Osteoblast (primary cell): Measurements from ENCODE around the gene AUTS2. TPM values are rescaled to one million over a fixed set of nuclear protein-coding genes. Genes with fewer than 3 reads are reported as not detected.

Experiments
- DNase-seq: peaks from one replicate; pipeline ENCODE4 v3.0.0; 2011; ENCODE audit warnings: low spot score, mixed read lengths; ENCODE audit not compliant: insufficient read length; ENCODE audit errors: missing footprints
- H2AFZ ChIP-seq: 2 replicates; pipeline ENCODE4 v1.6.0; 2011; ENCODE audit warnings: mild to moderate bottlenecking, low read length
- H3K27ac ChIP-seq: 2 replicates; pipeline ENCODE4 v1.5.1; 2011; ENCODE audit warnings: mild to moderate bottlenecking, low read depth, low read length, moderate library complexity
- H3K27me3 ChIP-seq: 2 replicates; pipeline ENCODE4 v1.6.0; 2012; ENCODE audit warnings: mild to moderate bottlenecking, control low read depth, inconsistent platforms, low read length, moderate library complexity; ENCODE audit not compliant: insufficient read depth
- H3K36me3 ChIP-seq: 2 replicates; pipeline ENCODE4 v1.5.1; 2011; ENCODE audit warnings: mild to moderate bottlenecking, low read length, control low read depth, moderate library complexity; ENCODE audit not compliant: insufficient read depth
- H3K4me1 ChIP-seq: 2 replicates; pipeline ENCODE4 v1.5.1; 2011; ENCODE audit warnings: mild to moderate bottlenecking, low read length, control low read depth, moderate library complexity; ENCODE audit not compliant: insufficient read depth
- H3K4me2 ChIP-seq: 2 replicates; pipeline ENCODE4 v1.6.0; 2011; ENCODE audit warnings: mild to moderate bottlenecking, low read length; ENCODE audit not compliant: insufficient read depth
- H3K4me3 ChIP-seq: fragments of 200-600 bp; sonication (generic); 3 replicates; pipeline ENCODE4 v1.5.1; 2012; ENCODE audit warnings: mild to moderate bottlenecking, low read length, inconsistent platforms; ENCODE audit not compliant: insufficient read depth
- H3K79me2 ChIP-seq: 2 replicates; pipeline ENCODE4 v1.6.0; 2012; ENCODE audit warnings: mild to moderate bottlenecking, low read length, control low read depth, inconsistent platforms; ENCODE audit not compliant: insufficient read depth
- H3K9me3 ChIP-seq: 2 replicates; pipeline ENCODE4 v1.5.1; 2011; ENCODE audit warnings: low read depth, low read length, control low read depth
- H4K20me1 ChIP-seq: 2 replicates; pipeline ENCODE4 v1.6.0; 2012; ENCODE audit warnings: mild to moderate bottlenecking, low read length, control low read depth; ENCODE audit not compliant: insufficient read depth
- total RNA-seq: library from RNA; depleted of rRNA; stranded (reverse); fragments of >200 nt; gene quantifications from 2 replicates; pipeline ENCODE4 v1.2.3, GENCODE V29; 2012
- TF ChIP-seq, protein P1 (sequence below): IDR thresholded peaks from 2 replicates; pipeline ENCODE4 v1.5.1; 2011; ENCODE audit warnings: mild to moderate bottlenecking, low read depth, low read length, moderate library complexity; ENCODE audit errors: extremely low read depth

Gene AUTS2
- total RNA-seq, 1 donor, result 15.2 TPM

DNA sequence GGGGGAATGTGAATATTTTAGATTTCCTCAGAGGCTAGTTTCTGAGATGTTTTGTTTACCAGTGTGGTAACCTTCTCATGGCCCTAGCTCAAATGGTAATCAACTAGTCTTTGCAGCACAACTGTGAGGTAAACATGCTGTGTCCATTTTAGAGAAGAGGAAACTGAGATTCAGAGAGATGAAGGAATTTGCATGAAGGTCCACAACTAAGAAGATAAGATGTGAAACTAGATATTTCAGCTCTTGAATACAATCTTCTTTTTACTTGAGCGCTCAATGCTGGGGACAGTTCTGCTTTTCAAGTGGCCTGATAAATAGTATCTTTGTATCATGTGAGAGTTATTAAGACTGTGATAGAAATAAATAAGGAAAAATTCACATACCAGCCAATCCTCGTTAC lies 245.4 kb downstream of the AUTS2 start:
- no peak overlapping the region for H3K4me3 ChIP-seq
- no peaks in the 10 kb centered on the region for H3K4me1 ChIP-seq
- no peaks in the 10 kb centered on the region for H3K27me3 ChIP-seq
- H3K4me2 ChIP-seq, result no peak overlapping the region
- H3K79me2 ChIP-seq, result no peaks in the 10 kb centered on the region
- H3K9me3 ChIP-seq, result no peaks in the 10 kb centered on the region
- H3K36me3 ChIP-seq, result no peaks in the 10 kb centered on the region
- no peaks in the 10 kb centered on the region for H4K20me1 ChIP-seq
- H3K27ac ChIP-seq, result no peak overlapping the region
- H2AFZ ChIP-seq, result no peak overlapping the region
- TF ChIP-seq, protein P1, sequence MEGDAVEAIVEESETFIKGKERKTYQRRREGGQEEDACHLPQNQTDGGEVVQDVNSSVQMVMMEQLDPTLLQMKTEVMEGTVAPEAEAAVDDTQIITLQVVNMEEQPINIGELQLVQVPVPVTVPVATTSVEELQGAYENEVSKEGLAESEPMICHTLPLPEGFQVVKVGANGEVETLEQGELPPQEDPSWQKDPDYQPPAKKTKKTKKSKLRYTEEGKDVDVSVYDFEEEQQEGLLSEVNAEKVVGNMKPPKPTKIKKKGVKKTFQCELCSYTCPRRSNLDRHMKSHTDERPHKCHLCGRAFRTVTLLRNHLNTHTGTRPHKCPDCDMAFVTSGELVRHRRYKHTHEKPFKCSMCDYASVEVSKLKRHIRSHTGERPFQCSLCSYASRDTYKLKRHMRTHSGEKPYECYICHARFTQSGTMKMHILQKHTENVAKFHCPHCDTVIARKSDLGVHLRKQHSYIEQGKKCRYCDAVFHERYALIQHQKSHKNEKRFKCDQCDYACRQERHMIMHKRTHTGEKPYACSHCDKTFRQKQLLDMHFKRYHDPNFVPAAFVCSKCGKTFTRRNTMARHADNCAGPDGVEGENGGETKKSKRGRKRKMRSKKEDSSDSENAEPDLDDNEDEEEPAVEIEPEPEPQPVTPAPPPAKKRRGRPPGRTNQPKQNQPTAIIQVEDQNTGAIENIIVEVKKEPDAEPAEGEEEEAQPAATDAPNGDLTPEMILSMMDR, result no peak
- no peak for DNase-seq

DNA sequence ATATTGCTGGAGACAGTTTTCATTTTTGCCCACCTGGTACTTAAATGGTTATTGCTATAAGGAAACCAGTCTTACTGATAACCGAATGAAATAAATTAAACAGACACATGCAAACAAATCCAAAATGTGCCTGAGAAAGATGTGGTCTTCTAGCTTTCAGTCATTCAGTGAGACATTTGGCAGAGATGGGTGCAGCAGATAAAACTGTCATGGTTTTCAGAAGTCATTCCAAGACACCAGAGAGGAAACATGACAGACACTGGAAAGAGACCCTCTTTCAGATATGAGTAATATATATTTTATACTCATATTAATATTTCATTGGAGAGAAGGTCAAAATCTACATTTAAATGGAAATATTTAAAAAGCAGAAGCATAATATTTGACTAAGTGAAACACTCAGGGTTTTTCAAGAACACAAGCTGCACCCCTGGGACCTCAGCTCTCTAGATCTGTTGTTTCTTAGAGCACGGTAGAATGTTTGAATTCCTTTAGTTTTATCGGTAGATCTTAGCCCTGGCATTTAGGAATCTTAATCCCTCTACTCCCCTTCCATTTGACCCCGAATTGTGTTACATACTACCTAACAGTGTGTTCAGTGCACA lies 246.1 kb downstream of the AUTS2 start:
- Histone ChIP-seq H3K27ac (no peak overlapping the region), H2AFZ (no peak overlapping the region), H3K4me1 (no peaks in the 10 kb centered on the region), H3K4me2 (no peak overlapping the region), H3K4me3 (no peak overlapping the region), H3K36me3 (no peaks in the 10 kb centered on the region), H3K79me2 (no peaks in the 10 kb centered on the region), H3K27me3 (no peaks in the 10 kb centered on the region), H3K9me3 (no peaks in the 10 kb centered on the region), H4K20me1 (no peaks in the 10 kb centered on the region)
- TF ChIP-seq, protein P1, result no peak
- no peak for DNase-seq

DNA sequence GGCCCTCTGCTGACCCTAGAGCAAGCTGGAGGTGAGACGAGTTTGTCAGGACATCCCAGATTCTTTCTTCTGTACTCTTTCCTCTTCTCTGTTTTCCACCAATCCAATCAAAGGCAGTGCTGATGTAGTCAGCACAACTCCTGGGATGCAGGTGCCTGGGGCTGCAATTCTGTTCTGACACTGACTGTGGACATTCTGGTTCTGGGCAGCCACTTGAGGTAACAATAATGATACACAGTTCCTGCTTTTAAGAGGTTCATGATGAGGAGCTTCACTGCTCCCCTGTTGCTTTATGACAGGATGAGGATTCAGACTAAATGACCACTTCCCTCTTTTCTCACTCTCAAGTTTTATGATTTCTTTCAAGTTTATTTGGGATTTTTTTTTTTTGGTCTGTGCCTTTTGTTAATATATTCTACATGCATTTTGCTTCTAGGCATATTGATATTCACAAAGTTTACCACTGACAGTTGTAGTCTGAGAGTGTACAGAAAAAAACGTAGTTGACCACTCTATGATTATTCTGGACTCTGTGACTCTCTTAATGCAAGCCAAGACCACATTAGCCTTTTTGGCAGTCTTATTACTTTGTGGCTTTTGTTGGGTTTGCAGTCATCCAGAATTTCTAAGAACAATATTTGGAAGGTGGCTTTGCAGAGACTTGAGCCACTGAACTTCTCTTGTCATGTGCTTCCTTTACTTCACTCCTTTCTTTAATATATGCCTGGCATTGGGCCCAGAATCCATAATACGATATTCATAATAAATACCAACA lies 247.6 kb downstream of the AUTS2 start:
- H3K4me2 ChIP-seq, result no peak overlapping the region
- no peak overlapping the region for H3K27ac ChIP-seq
- H3K4me1 ChIP-seq, result no peaks in the 10 kb centered on the region
- H3K4me3 ChIP-seq, result no peak overlapping the region
- TF ChIP-seq, protein P1, result no peak
- no peaks in the 10 kb centered on the region for H3K27me3 ChIP-seq
- H3K36me3 ChIP-seq, result no peaks in the 10 kb centered on the region
- H4K20me1 ChIP-seq, result no peaks in the 10 kb centered on the region
- no peaks in the 10 kb centered on the region for H3K79me2 ChIP-seq
- no peak for DNase-seq
- no peaks in the 10 kb centered on the region for H3K9me3 ChIP-seq
- no peak overlapping the region for H2AFZ ChIP-seq

DNA sequence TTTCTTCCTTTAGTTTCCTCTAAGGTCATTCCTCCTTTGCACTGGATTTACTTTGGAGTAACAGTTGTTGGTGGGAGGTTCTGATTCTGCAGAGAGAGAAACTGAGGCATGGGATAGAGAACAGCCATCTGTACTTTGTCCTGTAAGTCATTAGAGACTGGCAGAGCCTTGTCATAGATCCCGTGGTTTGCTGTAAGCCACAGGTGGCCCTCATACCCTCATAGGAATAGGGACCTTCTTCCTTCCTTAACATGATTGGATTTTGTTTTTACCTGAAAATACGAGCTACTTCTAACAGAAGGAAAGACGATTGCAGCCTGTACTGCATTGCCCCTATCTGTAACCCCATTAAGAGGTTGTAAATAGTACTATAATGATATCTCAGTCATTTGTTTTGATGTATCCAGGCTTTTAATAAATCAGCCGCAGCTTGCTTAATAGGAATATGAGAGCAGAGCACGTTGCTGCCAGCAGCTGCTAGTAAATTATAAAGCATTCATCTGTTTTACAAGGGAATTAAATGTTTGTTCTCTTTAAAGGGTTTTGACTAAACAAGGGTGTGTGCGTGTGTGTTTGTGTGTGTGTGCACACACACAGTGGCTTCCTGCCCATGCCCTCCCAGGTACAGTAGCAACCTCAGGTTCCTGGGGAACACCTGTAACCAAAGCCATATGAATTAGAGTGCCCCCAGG lies 249.8 kb downstream of the AUTS2 start:
- no peaks in the 10 kb centered on the region for H3K36me3 ChIP-seq
- no peak overlapping the region for H3K27ac ChIP-seq
- H3K9me3 ChIP-seq, result no peaks in the 10 kb centered on the region
- no peaks in the 10 kb centered on the region for H3K79me2 ChIP-seq
- H3K27me3 ChIP-seq, result no peaks in the 10 kb centered on the region
- no peak overlapping the region for H3K4me3 ChIP-seq
- no peaks in the 10 kb centered on the region for H4K20me1 ChIP-seq
- TF ChIP-seq, protein P1, result no peak
- H2AFZ ChIP-seq, result no peak overlapping the region
- H3K4me2 ChIP-seq, result no peak overlapping the region
- DNase-seq, result no peak
- no peaks in the 10 kb centered on the region for H3K4me1 ChIP-seq
